Ecto neural progenitor cell (in vitro differentiated cells): ENCODE results near the gene PCDHGC3.
A peak's percentile ranks its signal among the peaks of the same experiment; 100 is the strongest.

Experiments used
- DNase-seq: peaks from one replicate; pipeline ENCODE4 v3.0.0-alpha.2; 2018; ENCODE audit warnings: low spot score

The PCDHGC3 gene

DNA sequence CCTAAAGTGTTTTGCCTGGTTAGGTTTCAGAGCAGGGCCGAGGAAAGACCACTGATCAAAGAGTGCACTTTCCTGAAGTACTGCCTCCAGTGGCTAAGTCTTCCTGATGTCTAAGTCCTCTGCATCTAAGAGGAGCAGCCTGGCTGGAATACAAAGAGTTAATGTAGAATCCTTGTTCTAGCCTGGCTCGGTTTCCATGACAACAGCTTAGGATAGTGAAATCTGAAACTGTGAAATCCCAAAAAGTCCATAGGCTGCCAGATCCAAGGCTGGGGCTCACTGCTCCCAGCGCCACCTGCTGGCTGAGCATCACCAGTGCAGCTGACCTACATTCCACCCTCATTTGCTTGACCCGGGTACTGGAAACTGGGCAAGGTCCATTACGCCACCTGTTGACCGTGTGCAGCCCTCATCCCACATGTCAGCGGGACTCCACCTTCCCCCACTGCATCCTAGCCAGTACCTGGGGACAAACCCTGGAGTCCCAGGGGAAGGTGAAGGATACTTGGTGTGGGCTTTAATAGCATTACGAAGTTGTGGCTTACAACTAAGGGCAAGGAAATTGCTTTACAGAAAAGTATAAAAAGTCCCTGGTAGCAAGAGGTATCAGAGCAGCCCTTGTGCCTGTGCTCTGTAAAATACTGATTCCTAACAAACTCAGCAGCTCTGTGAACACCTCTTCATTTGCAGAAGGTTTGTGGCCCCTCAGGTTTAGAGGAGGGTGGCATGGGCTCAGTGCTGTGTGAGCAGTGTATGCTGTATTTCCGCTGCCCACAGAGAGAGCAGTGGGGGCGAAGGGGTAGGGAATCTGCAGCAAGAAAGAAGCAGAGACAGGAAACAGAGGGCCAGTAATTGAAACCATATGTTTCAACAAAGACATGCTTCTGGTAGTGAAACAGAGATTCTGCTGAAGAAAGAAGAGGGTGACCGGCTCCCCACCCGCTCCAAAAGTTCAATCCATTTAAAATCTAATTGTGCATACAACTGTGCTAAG, 49.1 kb downstream of the PCDHGC3 start:
- peak; percentile 96 for DNase-seq

DNA sequence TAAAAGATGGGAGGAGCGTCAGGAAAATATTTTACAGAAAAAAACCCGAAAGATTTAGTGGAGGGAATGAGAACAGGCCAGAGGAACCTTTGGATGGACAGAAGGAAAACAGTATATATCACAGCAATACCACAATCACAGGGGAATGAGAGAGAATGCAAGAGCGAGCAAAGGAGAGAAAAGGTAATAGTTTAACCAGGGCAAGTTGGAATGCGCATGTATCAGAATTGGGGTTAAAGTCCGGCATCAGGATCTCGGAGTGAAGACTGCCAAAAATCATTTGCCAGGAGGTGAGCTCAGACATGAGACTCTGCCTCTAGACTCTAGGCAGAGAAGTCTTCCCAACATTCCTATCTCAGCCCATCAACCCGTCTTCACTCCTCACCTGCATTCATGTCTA, 49.9 kb downstream of the PCDHGC3 start:
- DNase-seq = no peak

DNA sequence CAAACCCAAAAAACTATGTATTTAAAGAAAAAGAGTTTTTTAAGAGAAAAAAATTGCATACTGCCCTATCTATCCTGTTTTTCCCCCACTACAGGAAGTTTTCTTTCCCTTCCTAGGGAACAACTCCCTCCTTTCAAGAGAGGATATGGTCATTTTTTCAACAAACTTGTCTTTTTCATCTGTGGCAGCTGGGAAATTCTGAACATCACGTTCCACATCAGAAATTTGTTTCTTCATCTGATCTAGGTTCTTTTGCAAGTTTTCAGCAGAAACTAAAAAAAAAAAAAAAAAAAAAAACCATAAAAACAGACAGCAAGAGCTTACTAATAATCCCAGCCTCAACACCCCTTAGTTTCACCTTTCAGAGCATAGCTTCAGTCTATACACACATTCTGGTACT, 51.7 kb downstream of the PCDHGC3 start:
- no peak for DNase-seq
